Central memory CD4-positive, alpha-beta T cell (primary cell): ENCODE measurements around the gene KCNG2.

ENCODE experiments used
- DNase-seq: peaks from one replicate; pipeline ENCODE4 v3.0.0; 2022

Gene KCNG2

GRCh38 chr18:79928563-79928960 lies 130.8 kb downstream of the KCNG2 start:
- no peak for DNase-seq

- no peak for DNase-seq
Observed at GRCh38 chr18:79930020-79930642, 132.4 kb downstream of the KCNG2 start.

GRCh38 chr18:79931475-79931874 lies 133.7 kb downstream of the KCNG2 start:
- DNase-seq, result no peak

GRCh38 chr18:79932907-79933306 lies 135.2 kb downstream of the KCNG2 start:
- no peak for DNase-seq

- no peak for DNase-seq
Observed at GRCh38 chr18:79933765-79934164, 136.0 kb downstream of the KCNG2 start.

- DNase-seq, result no peak
Observed at GRCh38 chr18:79934311-79935097, 136.8 kb downstream of the KCNG2 start.

- DNase-seq, result no peak
Observed at GRCh38 chr18:79935098-79935480, 137.4 kb downstream of the KCNG2 start.

GRCh38 chr18:79935499-79935898 lies 137.8 kb downstream of the KCNG2 start:
- no peak for DNase-seq

GRCh38 chr18:79935925-79936324 lies 138.2 kb downstream of the KCNG2 start:
- DNase-seq, result no peak

- DNase-seq, result no peak
Observed at GRCh38 chr18:79936641-79937040, 138.9 kb downstream of the KCNG2 start.

GRCh38 chr18:79937103-79937860 lies 139.5 kb downstream of the KCNG2 start:
- DNase-seq, result no peak

GRCh38 chr18:79938196-79938595 lies 140.5 kb downstream of the KCNG2 start:
- no peak for DNase-seq

GRCh38 chr18:79939096-79939495 lies 141.4 kb downstream of the KCNG2 start:
- no peak for DNase-seq

- no peak for DNase-seq
Observed at GRCh38 chr18:79940126-79940813, 142.5 kb downstream of the KCNG2 start.

GRCh38 chr18:79940814-79941472 lies 143.2 kb downstream of the KCNG2 start:
- no peak for DNase-seq

GRCh38 chr18:79941473-79942119 lies 143.9 kb downstream of the KCNG2 start:
- DNase-seq, result no peak

GRCh38 chr18:79942211-79942610 lies 144.5 kb downstream of the KCNG2 start:
- no peak for DNase-seq

- no peak for DNase-seq
Observed at GRCh38 chr18:79942786-79943607, 145.3 kb downstream of the KCNG2 start.

- no peak for DNase-seq
Observed at GRCh38 chr18:79943608-79944125, 145.9 kb downstream of the KCNG2 start.

GRCh38 chr18:79944126-79944731 lies 146.5 kb downstream of the KCNG2 start:
- no peak for DNase-seq

- DNase-seq, result no peak
Observed at GRCh38 chr18:79944746-79945117, 147.0 kb downstream of the KCNG2 start.
